SW480 (cell line): Measurements from ENCODE around the gene TEX48.

Source experiments
- DNase-seq: peaks from one replicate; pipeline ENCODE4 v3.0.0-alpha.2; 2016; ENCODE audit warnings: low spot score

The TEX48 gene

GRCh38 chr9:114681594-114682332 lies at the start of gene TEX48:
Gene TEX48, minus strand, starts transcription at chr9:114682192. Its CDS starts 10,469 bp downstream, at chr9:114671723.
- DNase-seq = peak; percentile 85

GRCh38 chr9:114731701-114732100 lies 49.7 kb upstream of the TEX48 start:
- DNase-seq = no peak

- DNase-seq = no peak
These were observed 47.7 kb upstream of the TEX48 start for GRCh38 chr9:114729706-114730105.

- DNase-seq = no peak
These were observed 43.9 kb upstream of the TEX48 start for GRCh38 chr9:114725930-114726329.

- no peak for DNase-seq
These were observed 42.8 kb upstream of the TEX48 start for GRCh38 chr9:114724744-114725143.

- no peak for DNase-seq
These were observed 41.9 kb upstream of the TEX48 start for GRCh38 chr9:114723931-114724330.

- no peak for DNase-seq
These were observed 41.1 kb upstream of the TEX48 start for GRCh38 chr9:114722937-114723620.

- no peak for DNase-seq
These were observed 40.2 kb upstream of the TEX48 start for GRCh38 chr9:114722081-114722621.

- DNase-seq = peak; percentile 49
These were observed 39.6 kb upstream of the TEX48 start for GRCh38 chr9:114721491-114722079.

GRCh38 chr9:114720086-114720676 lies 38.2 kb upstream of the TEX48 start:
- no peak for DNase-seq

- DNase-seq = peak; percentile 18
These were observed 37.3 kb upstream of the TEX48 start for GRCh38 chr9:114719290-114719689.

- peak; percentile 94 for DNase-seq
These were observed 36.8 kb upstream of the TEX48 start for GRCh38 chr9:114718801-114719221.

- no peak for DNase-seq
These were observed 36.0 kb upstream of the TEX48 start for GRCh38 chr9:114717908-114718486.

- DNase-seq = no peak
These were observed 27.6 kb upstream of the TEX48 start for GRCh38 chr9:114709636-114710035.

GRCh38 chr9:114706711-114707110 lies 24.7 kb upstream of the TEX48 start:
- DNase-seq = no peak

- no peak for DNase-seq
These were observed 20.0 kb upstream of the TEX48 start for GRCh38 chr9:114701988-114702387.

GRCh38 chr9:114697951-114698351 lies 16.0 kb upstream of the TEX48 start:
- no peak for DNase-seq

- DNase-seq = peak; percentile 25
These were observed 15.0 kb upstream of the TEX48 start for GRCh38 chr9:114696814-114697544.

GRCh38 chr9:114695948-114696347 lies 14.0 kb upstream of the TEX48 start:
- DNase-seq = no peak

- no peak for DNase-seq
These were observed 12.8 kb upstream of the TEX48 start for GRCh38 chr9:114694719-114695269.

- peak; percentile 70 for DNase-seq
These were observed 12.2 kb upstream of the TEX48 start for GRCh38 chr9:114694146-114694545.
